K562 (cell line): ENCODE measurements around the gene DUSP28. TPM values are rescaled to one million over a fixed set of nuclear protein-coding genes. Genes with fewer than 3 reads are reported as not detected.

ENCODE experiments used
- CCNT2 ChIP-seq: IDR thresholded peaks from 2 replicates; pipeline ENCODE4 v1.6.1; 2011; ENCODE audit warnings: borderline replicate concordance, low read depth, mild to moderate bottlenecking, moderate library complexity, mixed read lengths, low read length; ENCODE audit not compliant: insufficient read length; ENCODE audit errors: extremely low read depth
- FOXP1 ChIP-seq: sonication (generic); formaldehyde crosslinking; IDR thresholded peaks from 2 replicates; pipeline ENCODE4 v1.8.0; 2022; ENCODE audit warnings: mild to moderate bottlenecking, missing genetic modification reagents
- HNRNPH1 ChIP-seq: fragments of 200-400 bp; formaldehyde crosslinking; optimal IDR thresholded peaks from 2 replicates; pipeline ENCODE3; 2017; ENCODE audit warnings: low read depth, mild to moderate bottlenecking, low read length, moderate library complexity
- MEIS2 ChIP-seq: fragments of 450-650 bp; IDR thresholded peaks from 2 replicates; pipeline ENCODE4 v1.6.1; 2014; ENCODE audit warnings: mild to moderate bottlenecking; ENCODE audit not compliant: partially characterized antibody
- RBFOX2 ChIP-seq: fragments of 200-400 bp; formaldehyde crosslinking; IDR thresholded peaks from 2 replicates; pipeline ENCODE4 v1.6.1; 2017; ENCODE audit warnings: low read depth, mild to moderate bottlenecking, low read length, moderate library complexity
- STAG1 ChIP-seq: sonication (generic); formaldehyde crosslinking; IDR thresholded peaks from 2 replicates; pipeline ENCODE4 v1.5.0; 2020; ENCODE audit warnings: missing genetic modification reagents, borderline replicate concordance
- ZNF212 ChIP-seq: fragments of 450-650 bp; formaldehyde crosslinking; IDR thresholded peaks from 2 replicates; pipeline ENCODE4 v1.4.0; 2020; ENCODE audit warnings: mild to moderate bottlenecking
- polyA plus RNA-seq, 8 experiments: library from polyadenylated mRNA; depleted of rRNA in 4 of 8; stranded (reverse) in 5 of 8; unstranded in 3 of 8; fragments of >200 nt; fragmentation: Nextera tagmentation in 2 of 8; fragmentation: Illumina TruSeq in 1 of 8; extraction: Ambion mirVana in 2 of 8; extraction: Trizol in 1 of 8; gene quantifications; 2 replicates each; pipeline versions ENCODE4 v1.2.1 to v1.2.3, GENCODE V29; 2011 to 2014; ENCODE audit warnings: inconsistent platforms in 1 of 8, missing spikeins in 1 of 8
- total RNA-seq, 7 experiments: library from RNA; depleted of rRNA in 6 of 7; stranded (reverse); fragments of >200 nt in 6 of 7; fragmentation: Illumina TruSeq in 2 of 7; extraction: Trizol in 2 of 7; gene quantifications; 2 replicates each; pipeline versions ENCODE4 v1.2.1 to v1.2.3, GENCODE V29; 2011 to 2021; ENCODE audit warnings: low replicate concordance in 1 of 7
- TF ChIP-seq, protein P1 (sequence below), 2 experiments: fragments of 200-800 bp in 1 of 2; sonication (Bioruptor generic) in 1 of 2; sonication (generic) in 1 of 2; formaldehyde crosslinking in 1 of 2; IDR thresholded peaks in 1 of 2; conservative IDR thresholded peaks in 1 of 2; 2 replicates each; pipeline versions ENCODE4 v1.5.0 to v1.6.1; 2016 to 2020; ENCODE audit warnings: missing compliant biosample characterization in 1 of 2, missing genetic modification characterization in 1 of 2, missing genetic modification reagents in 1 of 2
- TF ChIP-seq, protein P2 (sequence below), 2 experiments: IDR thresholded peaks in 1 of 2; conservative IDR thresholded peaks in 1 of 2; 2 replicates each; pipeline ENCODE4 v1.6.1; 2016; ENCODE audit warnings: low read depth in 2 of 2, mild to moderate bottlenecking in 1 of 2, missing compliant biosample characterization in 1 of 2, missing genetic modification characterization in 1 of 2, moderate library complexity in 1 of 2
- TF ChIP-seq, protein P3 (sequence below): fragments of 200-800 bp; sonication (Bioruptor generic); IDR thresholded peaks from 2 replicates; pipeline ENCODE4 v1.6.1; 2017; ENCODE audit warnings: missing genetic modification characterization, missing compliant biosample characterization
- TF ChIP-seq, protein P4 (sequence below): fragments of 450-650 bp; IDR thresholded peaks from 2 replicates; pipeline ENCODE4 v1.6.1; 2014; ENCODE audit warnings: low read depth, mild to moderate bottlenecking, moderate library complexity, borderline replicate concordance
- TF ChIP-seq, protein P5 (sequence below): fragments of 450-650 bp; IDR thresholded peaks from 2 replicates; pipeline ENCODE4 v1.6.1; 2016; ENCODE audit warnings: borderline replicate concordance
- TF ChIP-seq, protein P6 (sequence below): fragments of 200-800 bp; sonication (Bioruptor generic); IDR thresholded peaks from 2 replicates; pipeline ENCODE4 v1.6.1; 2017; ENCODE audit warnings: missing genetic modification characterization, missing compliant biosample characterization

DUSP28 gene
- total and polyA plus RNA-seq, 9 of the 15 experiments (the other 6 are each of a cell fraction or from before 2014, with no cell fraction given): 2.8 to 8.1 (median 4.2) TPM

DNA sequence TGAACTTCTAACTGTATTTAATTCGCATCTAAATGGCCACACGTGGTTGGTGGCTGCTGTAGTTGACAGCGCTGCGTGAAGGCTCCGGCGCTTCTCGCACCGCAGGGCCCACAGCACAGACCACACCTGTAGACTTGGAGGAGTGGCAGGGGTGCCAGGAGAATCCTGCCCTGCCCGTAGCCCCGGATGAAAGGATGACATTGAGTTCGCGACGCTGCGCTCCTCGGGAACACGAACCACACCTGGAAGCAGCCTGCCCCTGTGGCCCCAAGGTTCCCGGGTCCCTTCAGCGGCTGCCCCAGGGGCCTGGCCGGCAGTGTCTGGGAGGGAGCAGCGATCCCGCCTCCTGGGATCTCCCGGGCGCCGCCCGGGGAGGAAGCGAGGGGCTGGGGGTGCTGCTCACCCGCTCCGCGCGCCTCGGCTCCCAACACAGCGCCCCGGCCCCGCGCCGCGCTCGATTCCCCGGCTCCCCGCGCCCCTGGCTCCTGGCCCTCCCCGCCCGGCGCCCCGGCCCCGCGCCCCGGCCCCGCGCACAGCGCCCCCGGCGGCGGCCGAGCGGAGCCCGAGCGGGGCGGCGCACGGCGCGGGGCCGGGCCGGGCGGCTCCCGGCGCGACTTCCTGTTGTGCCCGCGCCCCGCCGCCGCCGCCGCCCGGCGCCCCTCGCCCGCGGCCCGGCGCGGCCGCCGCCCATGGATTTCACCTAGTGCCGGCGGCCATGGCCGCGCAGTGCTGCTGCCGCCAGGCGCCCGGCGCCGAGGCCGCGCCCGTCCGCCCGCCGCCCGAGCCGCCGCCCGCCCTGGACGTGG, 7.9 kb downstream of the DUSP28 start, which contains the start of gene RNPEPL1 (continued):
- TF ChIP-seq, protein P1, sequence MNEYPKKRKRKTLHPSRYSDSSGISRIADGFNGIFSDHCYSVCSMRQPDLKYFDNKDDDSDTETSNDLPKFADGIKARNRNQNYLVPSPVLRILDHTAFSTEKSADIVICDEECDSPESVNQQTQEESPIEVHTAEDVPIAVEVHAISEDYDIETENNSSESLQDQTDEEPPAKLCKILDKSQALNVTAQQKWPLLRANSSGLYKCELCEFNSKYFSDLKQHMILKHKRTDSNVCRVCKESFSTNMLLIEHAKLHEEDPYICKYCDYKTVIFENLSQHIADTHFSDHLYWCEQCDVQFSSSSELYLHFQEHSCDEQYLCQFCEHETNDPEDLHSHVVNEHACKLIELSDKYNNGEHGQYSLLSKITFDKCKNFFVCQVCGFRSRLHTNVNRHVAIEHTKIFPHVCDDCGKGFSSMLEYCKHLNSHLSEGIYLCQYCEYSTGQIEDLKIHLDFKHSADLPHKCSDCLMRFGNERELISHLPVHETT (CRISPR knock-in tag; conservative IDR thresholded peaks at IDR 0.05 in 1 of 2, IDR thresholded peaks at IDR 0.05 in 1 of 2): peak in 1 of 2 experiments; percentile 86; a peak in 2 of 4 replicates
- TF ChIP-seq, protein P2, sequence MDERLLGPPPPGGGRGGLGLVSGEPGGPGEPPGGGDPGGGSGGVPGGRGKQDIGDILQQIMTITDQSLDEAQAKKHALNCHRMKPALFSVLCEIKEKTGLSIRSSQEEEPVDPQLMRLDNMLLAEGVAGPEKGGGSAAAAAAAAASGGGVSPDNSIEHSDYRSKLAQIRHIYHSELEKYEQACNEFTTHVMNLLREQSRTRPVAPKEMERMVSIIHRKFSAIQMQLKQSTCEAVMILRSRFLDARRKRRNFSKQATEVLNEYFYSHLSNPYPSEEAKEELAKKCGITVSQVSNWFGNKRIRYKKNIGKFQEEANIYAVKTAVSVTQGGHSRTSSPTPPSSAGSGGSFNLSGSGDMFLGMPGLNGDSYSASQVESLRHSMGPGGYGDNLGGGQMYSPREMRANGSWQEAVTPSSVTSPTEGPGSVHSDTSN (CRISPR knock-in tag; IDR thresholded peaks at IDR 0.05; ENCODE audit: low read depth): no peak
- TF ChIP-seq, protein P2 (tag; conservative IDR thresholded peaks at IDR 0.05; ENCODE audit: low read depth): no peak
- TF ChIP-seq, protein P3, sequence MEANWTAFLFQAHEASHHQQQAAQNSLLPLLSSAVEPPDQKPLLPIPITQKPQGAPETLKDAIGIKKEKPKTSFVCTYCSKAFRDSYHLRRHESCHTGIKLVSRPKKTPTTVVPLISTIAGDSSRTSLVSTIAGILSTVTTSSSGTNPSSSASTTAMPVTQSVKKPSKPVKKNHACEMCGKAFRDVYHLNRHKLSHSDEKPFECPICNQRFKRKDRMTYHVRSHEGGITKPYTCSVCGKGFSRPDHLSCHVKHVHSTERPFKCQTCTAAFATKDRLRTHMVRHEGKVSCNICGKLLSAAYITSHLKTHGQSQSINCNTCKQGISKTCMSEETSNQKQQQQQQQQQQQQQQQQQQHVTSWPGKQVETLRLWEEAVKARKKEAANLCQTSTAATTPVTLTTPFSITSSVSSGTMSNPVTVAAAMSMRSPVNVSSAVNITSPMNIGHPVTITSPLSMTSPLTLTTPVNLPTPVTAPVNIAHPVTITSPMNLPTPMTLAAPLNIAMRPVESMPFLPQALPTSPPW (CRISPR knock-in tag): peak; percentile 67
- TF ChIP-seq FOXP1 (CRISPR knock-in tag) (no peak), CCNT2 (peak; percentile 17), MEIS2 (no peak), STAG1 (CRISPR knock-in tag) (no peak), HNRNPH1 (no peak), RBFOX2 (peak; percentile 65), ZNF212 (no peak)
- TF ChIP-seq, protein P4, sequence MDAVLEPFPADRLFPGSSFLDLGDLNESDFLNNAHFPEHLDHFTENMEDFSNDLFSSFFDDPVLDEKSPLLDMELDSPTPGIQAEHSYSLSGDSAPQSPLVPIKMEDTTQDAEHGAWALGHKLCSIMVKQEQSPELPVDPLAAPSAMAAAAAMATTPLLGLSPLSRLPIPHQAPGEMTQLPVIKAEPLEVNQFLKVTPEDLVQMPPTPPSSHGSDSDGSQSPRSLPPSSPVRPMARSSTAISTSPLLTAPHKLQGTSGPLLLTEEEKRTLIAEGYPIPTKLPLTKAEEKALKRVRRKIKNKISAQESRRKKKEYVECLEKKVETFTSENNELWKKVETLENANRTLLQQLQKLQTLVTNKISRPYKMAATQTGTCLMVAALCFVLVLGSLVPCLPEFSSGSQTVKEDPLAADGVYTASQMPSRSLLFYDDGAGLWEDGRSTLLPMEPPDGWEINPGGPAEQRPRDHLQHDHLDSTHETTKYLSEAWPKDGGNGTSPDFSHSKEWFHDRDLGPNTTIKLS: no peak
- TF ChIP-seq, protein P5, sequence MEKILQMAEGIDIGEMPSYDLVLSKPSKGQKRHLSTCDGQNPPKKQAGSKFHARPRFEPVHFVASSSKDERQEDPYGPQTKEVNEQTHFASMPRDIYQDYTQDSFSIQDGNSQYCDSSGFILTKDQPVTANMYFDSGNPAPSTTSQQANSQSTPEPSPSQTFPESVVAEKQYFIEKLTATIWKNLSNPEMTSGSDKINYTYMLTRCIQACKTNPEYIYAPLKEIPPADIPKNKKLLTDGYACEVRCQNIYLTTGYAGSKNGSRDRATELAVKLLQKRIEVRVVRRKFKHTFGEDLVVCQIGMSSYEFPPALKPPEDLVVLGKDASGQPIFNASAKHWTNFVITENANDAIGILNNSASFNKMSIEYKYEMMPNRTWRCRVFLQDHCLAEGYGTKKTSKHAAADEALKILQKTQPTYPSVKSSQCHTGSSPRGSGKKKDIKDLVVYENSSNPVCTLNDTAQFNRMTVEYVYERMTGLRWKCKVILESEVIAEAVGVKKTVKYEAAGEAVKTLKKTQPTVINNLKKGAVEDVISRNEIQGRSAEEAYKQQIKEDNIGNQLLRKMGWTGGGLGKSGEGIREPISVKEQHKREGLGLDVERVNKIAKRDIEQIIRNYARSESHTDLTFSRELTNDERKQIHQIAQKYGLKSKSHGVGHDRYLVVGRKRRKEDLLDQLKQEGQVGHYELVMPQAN: peak; percentile 31; the same call in 1 of the 2 replicates
- TF ChIP-seq, protein P6, sequence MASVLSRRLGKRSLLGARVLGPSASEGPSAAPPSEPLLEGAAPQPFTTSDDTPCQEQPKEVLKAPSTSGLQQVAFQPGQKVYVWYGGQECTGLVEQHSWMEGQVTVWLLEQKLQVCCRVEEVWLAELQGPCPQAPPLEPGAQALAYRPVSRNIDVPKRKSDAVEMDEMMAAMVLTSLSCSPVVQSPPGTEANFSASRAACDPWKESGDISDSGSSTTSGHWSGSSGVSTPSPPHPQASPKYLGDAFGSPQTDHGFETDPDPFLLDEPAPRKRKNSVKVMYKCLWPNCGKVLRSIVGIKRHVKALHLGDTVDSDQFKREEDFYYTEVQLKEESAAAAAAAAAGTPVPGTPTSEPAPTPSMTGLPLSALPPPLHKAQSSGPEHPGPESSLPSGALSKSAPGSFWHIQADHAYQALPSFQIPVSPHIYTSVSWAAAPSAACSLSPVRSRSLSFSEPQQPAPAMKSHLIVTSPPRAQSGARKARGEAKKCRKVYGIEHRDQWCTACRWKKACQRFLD (CRISPR knock-in tag): peak; percentile 19; the same call in 1 of the 2 replicates
